K562 (cell line): ENCODE measurements around the gene NEK5. TPM values are rescaled to one million over a fixed set of nuclear protein-coding genes. Genes with fewer than 3 reads are reported as not detected.

Experiments used
- ATAC-seq: fragments of 200-7000 bp; cut with Tn5 transposase; 3 replicates; pipeline ENCODE4 v1.9.1; 2020; ENCODE audit warnings: moderate library complexity
- BruUV-seq: library from RNA; stranded (reverse); fragments of 400-500 nt; replicated peaks from 2 replicates; lab custom pipeline; 2021; lab: Mats Ljungman, UMichigan
- CTCF ChIA-PET: fragments of 300-600 bp; formaldehyde crosslinking; extraction: SDS; loops from one replicate; lab custom pipeline; 2021; ENCODE audit warnings: low intra/inter-chr PET ratio; lab: Yijun Ruan, JAX
- POLR2A ChIA-PET: fragments of 300-600, 350-650 bp; sonication (Branson Sonifier 250); formaldehyde crosslinking; extraction: SDS; loops from one replicate; lab custom pipeline; 2021; ENCODE audit warnings: antibody characterized with exemption, inconsistent platforms; lab: Yijun Ruan, JAX
- DNase-seq, 4 experiments: peaks; one replicate each; pipeline versions ENCODE4 v3.0.0 to v3.0.0-alpha.2; 2011 to 2018; ENCODE audit warnings: low spot score in 3 of 4, mixed read lengths in 3 of 4; ENCODE audit errors: extremely low read depth in 1 of 4
- FAIRE-seq: peaks from 2 replicates; lab custom pipeline; 2011; peaks lifted over from hg19 to GRCh38; lab: Jason Lieb, UNC
- H2AFZ ChIP-seq: 2 replicates; pipeline ENCODE4 v1.6.0; 2011; ENCODE audit warnings: low read depth, low read length, control low read depth, inconsistent platforms
- H3K27ac ChIP-seq: fragments of 200-600 bp; 3 replicates; pipeline ENCODE4 v1.8.0; 2011; ENCODE audit warnings: low read depth, mild to moderate bottlenecking, control low read depth, inconsistent platforms, low read length, moderate library complexity, mixed read lengths; ENCODE audit errors: extremely low read depth
- H3K27me3 ChIP-seq, 2 experiments: fragments of 300-600 bp in 1 of 2; 2 replicates in 1 of 2; 3 replicates in 1 of 2; pipeline versions ENCODE4 v1.6.0 to v1.8.0; 2011; ENCODE audit warnings: inconsistent platforms in 2 of 2, low read length in 2 of 2, mild to moderate bottlenecking in 1 of 2, mixed read lengths in 1 of 2, moderate library complexity in 1 of 2; ENCODE audit not compliant: control insufficient read depth in 2 of 2, insufficient read depth in 2 of 2
- H3K36me3 ChIP-seq: fragments of 300-600 bp; 3 replicates; pipeline ENCODE4 v1.8.0; 2011; ENCODE audit warnings: mild to moderate bottlenecking, low read length, inconsistent platforms; ENCODE audit not compliant: control insufficient read depth, insufficient read depth
- H3K4me1 ChIP-seq, 2 experiments: fragments of 200-600 bp in 1 of 2; replicated peaks in 1 of 2; 2 replicates in 1 of 2; 3 replicates in 1 of 2; pipeline versions ENCODE4 v1.5.1 to v1.8.0; 2011; ENCODE audit warnings: inconsistent platforms in 2 of 2, low read length in 2 of 2, mild to moderate bottlenecking in 1 of 2, mixed read lengths in 1 of 2, moderate library complexity in 1 of 2; ENCODE audit not compliant: control insufficient read depth in 2 of 2, insufficient read depth in 2 of 2
- H3K4me2 ChIP-seq: 2 replicates; pipeline ENCODE4 v1.6.1; 2011; ENCODE audit warnings: low read length, control low read depth, inconsistent platforms, mixed read lengths; ENCODE audit not compliant: insufficient read depth
- H3K4me3 ChIP-seq: fragments of 200-600 bp; sonication (generic), shearing (Covaris generic); 2 replicates; pipeline ENCODE4 v1.5.1; 2016; ENCODE audit warnings: control low read depth, inconsistent platforms
- H3K79me2 ChIP-seq: fragments of 200-600 bp; 3 replicates; pipeline ENCODE4 v1.8.0; 2011; ENCODE audit warnings: low read length, inconsistent platforms; ENCODE audit not compliant: control insufficient read depth, insufficient read depth
- H3K9ac ChIP-seq, 2 experiments: 2 replicates each; pipeline versions ENCODE4 v1.6.0 to v1.6.1; 2011; ENCODE audit warnings: low read depth in 2 of 2, low read length in 2 of 2, control low read depth in 1 of 2, inconsistent platforms in 1 of 2, mild to moderate bottlenecking in 1 of 2, mixed read lengths in 1 of 2; ENCODE audit not compliant: insufficient read depth in 1 of 2
- H3K9me1 ChIP-seq: one replicate; pipeline ENCODE4 v1.6.0; 2011; ENCODE audit warnings: inconsistent platforms, mild to moderate bottlenecking, low read length, moderate library complexity; ENCODE audit not compliant: control insufficient read depth, insufficient read depth
- H3K9me3 ChIP-seq: replicated peaks from 2 replicates; pipeline ENCODE4 v1.5.1; 2011; ENCODE audit warnings: low read depth, low read length, inconsistent platforms; ENCODE audit not compliant: control insufficient read depth, insufficient read depth
- H4K20me1 ChIP-seq: replicated peaks from 2 replicates; pipeline ENCODE4 v1.6.1; 2011; ENCODE audit warnings: low read length, inconsistent platforms, mixed read lengths; ENCODE audit not compliant: control insufficient read depth, insufficient read depth
- CHCHD3 ChIP-seq: fragments of 250-450 bp; sonication (Bioruptor Pico); IDR thresholded peaks from 2 replicates; pipeline ENCODE4 v2.1.2; 2022; ENCODE audit warnings: mild to moderate bottlenecking
- CTCFL ChIP-seq: IDR thresholded peaks from 2 replicates; pipeline ENCODE4 v1.6.1; 2011; ENCODE audit warnings: borderline replicate concordance, low read depth, mild to moderate bottlenecking, moderate library complexity, low read length; ENCODE audit not compliant: insufficient read depth, poor library complexity, severe bottlenecking
- FUS ChIP-seq: fragments of 200-400 bp; formaldehyde crosslinking; optimal IDR thresholded peaks from 2 replicates; pipeline ENCODE3; 2017; ENCODE audit warnings: low read depth, low read length
- MTA2 ChIP-seq: fragments of 450-650 bp; IDR thresholded peaks from 2 replicates; pipeline ENCODE4 v1.6.1; 2016; ENCODE audit warnings: low read depth
- NCOA2 ChIP-seq, 2 experiments: fragments of 450-650 bp; IDR thresholded peaks; 2 replicates each; pipeline ENCODE4 v1.6.1; 2018; ENCODE audit warnings: mild to moderate bottlenecking in 2 of 2, moderate library complexity in 1 of 2; ENCODE audit not compliant: partially characterized antibody in 2 of 2
- NFE2L1 ChIP-seq: fragments of 450-650 bp; IDR thresholded peaks from 2 replicates; pipeline ENCODE4 v1.6.1; 2016; ENCODE audit warnings: missing genetic modification characterization, low read depth, mild to moderate bottlenecking, missing compliant biosample characterization, moderate library complexity, borderline replicate concordance
- RBBP5 ChIP-seq: fragments of 200-600 bp; sonication (generic); IDR thresholded peaks from 2 replicates; pipeline ENCODE4 v1.6.1; 2012; ENCODE audit warnings: borderline replicate concordance, mild to moderate bottlenecking, low read length, control low read depth, inconsistent platforms; ENCODE audit not compliant: insufficient read depth, poor library complexity, severe bottlenecking
- SIRT6 ChIP-seq: IDR thresholded peaks from one replicate; pipeline ENCODE4 v1.6.1; 2012; ENCODE audit warnings: low read depth, mild to moderate bottlenecking, control low read depth, inconsistent platforms, low read length, moderate library complexity
- SMAD4 ChIP-seq: fragments of 250-450 bp; sonication (Bioruptor Pico); conservative IDR thresholded peaks from 2 replicates; pipeline ENCODE4 v1.8.0; 2021; ENCODE audit warnings: inconsistent platforms, mild to moderate bottlenecking, moderate library complexity
- TAL1 ChIP-seq: fragments of 450-650 bp; IDR thresholded peaks from 2 replicates; pipeline ENCODE4 v1.6.1; 2016; ENCODE audit warnings: mild to moderate bottlenecking
- TCF3 ChIP-seq: sonication (generic); formaldehyde crosslinking; IDR thresholded peaks from 2 replicates; pipeline ENCODE4 v1.4.0; 2020; ENCODE audit warnings: mild to moderate bottlenecking, missing genetic modification reagents
- XRCC5 ChIP-seq: fragments of 200-400 bp; formaldehyde crosslinking; IDR thresholded peaks from 2 replicates; pipeline ENCODE4 v1.6.1; 2017; ENCODE audit warnings: low read depth, mild to moderate bottlenecking, low read length
- YBX1 ChIP-seq: fragments of 450-650 bp; IDR thresholded peaks from 2 replicates; pipeline ENCODE4 v1.7.1; 2016; ENCODE audit warnings: mild to moderate bottlenecking
- WGBS: fragments of 100-300 bp; shearing (Covaris generic); methylation state at CpG from one replicate; pipeline ENCODE4 v1.1.6; 2016; ENCODE audit warnings: low coverage, mixed read lengths; ENCODE audit not compliant: insufficient coverage; ENCODE audit errors: missing lambda C conversion rate; 5-methylcytosine and 5-hydroxymethylcytosine counted together
- in situ Hi-C: fragments of 300-500 bp; cut with MboI; formaldehyde crosslinking; loops from 4 replicates; pipeline ENCODE4 v1.15.0; 2018; ENCODE audit warnings: inconsistent platforms, mixed read lengths
- intact Hi-C: fragments of 100-400 bp; cut with micrococcal nuclease; formaldehyde crosslinking; loops from 2 replicates; pipeline ENCODE4 v1.14.2; 2022
- polyA plus RNA-seq, 8 experiments: library from polyadenylated mRNA; depleted of rRNA in 4 of 8; stranded (reverse) in 5 of 8; unstranded in 3 of 8; fragments of >200 nt; fragmentation: Nextera tagmentation in 2 of 8; fragmentation: Illumina TruSeq in 1 of 8; extraction: Ambion mirVana in 2 of 8; extraction: Trizol in 1 of 8; gene quantifications; 2 replicates each; pipeline versions ENCODE4 v1.2.1 to v1.2.3, GENCODE V29; 2011 to 2014; ENCODE audit warnings: inconsistent platforms in 1 of 8, missing spikeins in 1 of 8
- total RNA-seq, 7 experiments: library from RNA; depleted of rRNA in 6 of 7; stranded (reverse); fragments of >200 nt in 6 of 7; fragmentation: Illumina TruSeq in 2 of 7; extraction: Trizol in 2 of 7; gene quantifications; 2 replicates each; pipeline versions ENCODE4 v1.2.1 to v1.2.3, GENCODE V29; 2011 to 2021; ENCODE audit warnings: low replicate concordance in 1 of 7

NEK5 gene
- total and polyA plus RNA-seq, 9 of the 15 experiments (the other 6 are each of a cell fraction or from before 2014, with no cell fraction given): 0.09 to 0.44 (median 0.33) TPM

GRCh38 chr13:51997186-51997585 is 131.7 kb downstream of the NEK5 start:
- Histone ChIP-seq H3K27ac (peak overlapping the region; percentile 73; the same call in 2 of the 3 replicates), H3K9me3 (no peaks in the 10 kb centered on the region), H3K36me3 (no peaks in the 10 kb centered on the region; the same call in 1 of the 3 replicates), H3K9ac (no peak overlapping the region), H3K27me3 (no peaks in the 10 kb centered on the region), H3K4me2 (0 out of 2 replicates have a peak overlapping the region, but pooled peaks have one; percentile 60), H3K79me2 (peaks cover 92% of the 10 kb centered on the region)
- BruUV-seq: no TSS peak
- WGBS: 62% methylated on average over 2 of the region's 2 CpGs
- ATAC-seq (no peak), FAIRE-seq (no peak)
- intact Hi-C loops: loop anchor here (5.0 to 10.0 kb wide), 2 partner anchors 40 to 458 kb away; partner anchors contain the start of genes CKAP2 and VPS36
- ChIA-PET POLR2A (interaction anchor here (0.6 kb wide), 1 partner anchor 42 kb away, joined by 5 read pairs; no protein-coding TSS in a partner anchor), CTCF (no interaction called here)
- in situ Hi-C loops: no loop called here
- no peak for TF ChIP-seq NCOA2 (IDR thresholded peaks at IDR 0.05; ENCODE audit: partially characterized antibody in 2 of 2)
- TF ChIP-seq, all 486 proteins: peak for 0
- peaks cover 44 to 59% of the 10 kb centered on the region in 2 experiments for H3K4me1 ChIP-seq
- H3K4me3 ChIP-seq: no peak overlapping the region
- no peak overlapping the region for H2AFZ ChIP-seq
- H4K20me1 ChIP-seq: no peaks in the 10 kb centered on the region
- H3K9me1 ChIP-seq: no peaks in the 10 kb centered on the region
- no peak for DNase-seq

GRCh38 chr13:51996641-51997040 is 132.2 kb downstream of the NEK5 start:
- H3K4me1 ChIP-seq: peaks cover 44 to 61% of the 10 kb centered on the region in 2 experiments
- POLR2A ChIA-PET: interaction anchor here (0.6 kb wide), 1 partner anchor 42 kb away, joined by 5 read pairs; no protein-coding TSS in a partner anchor
- H3K4me3 ChIP-seq: peak overlapping the region; percentile 9; the same call in 1 of the 2 replicates
- no peaks in the 10 kb centered on the region for H3K27me3 ChIP-seq
- H3K9me1 ChIP-seq: no peaks in the 10 kb centered on the region
- in situ Hi-C loops: no loop called here
- H3K36me3 ChIP-seq: no peaks in the 10 kb centered on the region; the same call in 2 of the 3 replicates
- intact Hi-C loops: loop anchor here (5.0 to 10.0 kb wide), 2 partner anchors 39 to 458 kb away; partner anchors contain the start of genes CKAP2 and VPS36
- ATAC-seq (peak; percentile 7), FAIRE-seq (no peak), DNase-seq (peak in 3 of 4 experiments; percentile 15 to 66 (median 17))
- CTCF ChIA-PET: no interaction called here
- H3K9ac ChIP-seq: peak overlapping the region; percentile 64 to 87; a peak in 2 of 4 replicates
- peaks cover 98% of the 10 kb centered on the region for H3K79me2 ChIP-seq
- peak overlapping the region; percentile 81 for H3K4me2 ChIP-seq
- WGBS: 0% methylated on average over 4 of the region's 4 CpGs
- BruUV-seq: no TSS peak
- H3K27ac ChIP-seq: peak overlapping the region; percentile 72
- no peaks in the 10 kb centered on the region for H3K9me3 ChIP-seq
- H2AFZ ChIP-seq: peak overlapping the region; percentile 72; the same call in 1 of the 2 replicates
- no peaks in the 10 kb centered on the region for H4K20me1 ChIP-seq
- TF ChIP-seq TAL1: peak; percentile 18; the same call in 1 of the 2 replicates
- no peak for TF ChIP-seq SIRT6
- TF ChIP-seq NFE2L1 (tag): no peak
- no peak for TF ChIP-seq CTCFL
- no peak for TF ChIP-seq RBBP5
- no peak for TF ChIP-seq XRCC5
- TF ChIP-seq CHCHD3 (CRISPR knock-in tag): no peak
- no peak for TF ChIP-seq YBX1
- TF ChIP-seq FUS: no peak
- TF ChIP-seq SMAD4 (CRISPR knock-in tag): peak; percentile 66; the same call in 1 of the 2 replicates
- TF ChIP-seq TCF3 (CRISPR knock-in tag): peak; percentile 66
- TF ChIP-seq MTA2: no peak
